WTC11 (cell line): ENCODE results near the gene PSMG1. TPM values are rescaled to one million over a fixed set of nuclear protein-coding genes. Genes with fewer than 3 reads are reported as not detected.

ENCODE experiments used
- ATF1 ChIP-seq: sonication (generic); formaldehyde crosslinking; IDR thresholded peaks from 2 replicates; pipeline ENCODE4 v1.8.1; 2023; ENCODE audit warnings: mild to moderate bottlenecking, moderate library complexity, missing genetic modification reagents
- ATF3 ChIP-seq: sonication (generic); formaldehyde crosslinking; conservative IDR thresholded peaks from 2 replicates; pipeline ENCODE4 v1.8.1; 2022; ENCODE audit warnings: mild to moderate bottlenecking, missing genetic modification reagents
- CBFB ChIP-seq: sonication (generic); formaldehyde crosslinking; IDR thresholded peaks from 2 replicates; pipeline ENCODE4 v1.8.1; 2022; ENCODE audit warnings: mild to moderate bottlenecking, low read depth, missing genetic modification reagents
- CDX4 ChIP-seq: fragments of 250-450 bp; sonication (Bioruptor Pico); IDR thresholded peaks from 2 replicates; pipeline ENCODE4 v1.9.0; 2021; ENCODE audit warnings: moderate library complexity, mild to moderate bottlenecking, inconsistent platforms, borderline replicate concordance
- CREB1 ChIP-seq: sonication (generic); formaldehyde crosslinking; IDR thresholded peaks from 2 replicates; pipeline ENCODE4 v1.8.0; 2023; ENCODE audit warnings: mild to moderate bottlenecking, missing genetic modification reagents
- ERG ChIP-seq: fragments of 250-450 bp; sonication (Bioruptor Pico); IDR thresholded peaks from 2 replicates; pipeline ENCODE4 v1.8.0; 2021; ENCODE audit warnings: mild to moderate bottlenecking
- ETV6 ChIP-seq: sonication (generic); formaldehyde crosslinking; IDR thresholded peaks from 2 replicates; pipeline ENCODE4 v1.8.1; 2022; ENCODE audit warnings: mild to moderate bottlenecking, missing genetic modification reagents
- FOXK1 ChIP-seq: sonication (generic); formaldehyde crosslinking; IDR thresholded peaks from 2 replicates; pipeline ENCODE4 v1.8.0; 2022; ENCODE audit warnings: mild to moderate bottlenecking, moderate library complexity, missing genetic modification reagents
- HMGA2 ChIP-seq: fragments of 250-450 bp; sonication (Bioruptor Pico); IDR thresholded peaks from 2 replicates; pipeline ENCODE4 v1.4.0; 2021; ENCODE audit warnings: mild to moderate bottlenecking, moderate library complexity
- IRF2 ChIP-seq: sonication (generic); formaldehyde crosslinking; IDR thresholded peaks from 2 replicates; pipeline ENCODE4 v1.8.0; 2022; ENCODE audit warnings: low read depth, missing genetic modification reagents, borderline replicate concordance
- JAZF1 ChIP-seq: fragments of 250-450 bp; sonication (Bioruptor Pico); IDR thresholded peaks from 2 replicates; pipeline ENCODE4 v1.9.0; 2021; ENCODE audit warnings: moderate library complexity, mild to moderate bottlenecking, inconsistent platforms
- JUN ChIP-seq: sonication (generic); formaldehyde crosslinking; IDR thresholded peaks from 2 replicates; pipeline ENCODE4 v1.8.0; 2023; ENCODE audit warnings: mild to moderate bottlenecking, missing genetic modification reagents
- NFYB ChIP-seq: sonication (generic); formaldehyde crosslinking; conservative IDR thresholded peaks from 2 replicates; pipeline ENCODE4 v1.8.0; 2022; ENCODE audit warnings: low read depth, missing genetic modification reagents
- RORB ChIP-seq: fragments of 250-450 bp; sonication (Bioruptor Pico); IDR thresholded peaks from 2 replicates; pipeline ENCODE4 v1.9.0; 2021; ENCODE audit warnings: mild to moderate bottlenecking
- SMAD3 ChIP-seq: sonication (generic); formaldehyde crosslinking; IDR thresholded peaks from 2 replicates; pipeline ENCODE4 v1.8.0; 2022; ENCODE audit warnings: missing genetic modification reagents, mild to moderate bottlenecking, borderline replicate concordance
- SOX15 ChIP-seq: fragments of 250-450 bp; sonication (Bioruptor Pico); IDR thresholded peaks from 2 replicates; pipeline ENCODE4 v1.9.0; 2021; ENCODE audit warnings: mild to moderate bottlenecking
- TEAD4 ChIP-seq: sonication (generic); formaldehyde crosslinking; IDR thresholded peaks from 2 replicates; pipeline ENCODE4 v1.8.0; 2022; ENCODE audit warnings: mild to moderate bottlenecking, missing genetic modification reagents
- ZNF121 ChIP-seq: sonication (generic); formaldehyde crosslinking; IDR thresholded peaks from 2 replicates; pipeline ENCODE4 v1.8.0; 2023; ENCODE audit warnings: missing genetic modification reagents
- ZNF317 ChIP-seq: sonication (generic); formaldehyde crosslinking; IDR thresholded peaks from 2 replicates; pipeline ENCODE4 v1.8.1; 2023; ENCODE audit warnings: low read depth, mild to moderate bottlenecking, moderate library complexity, missing genetic modification reagents, borderline replicate concordance
- ZSCAN18 ChIP-seq: fragments of 250-450 bp; sonication (Bioruptor Pico); IDR thresholded peaks from 2 replicates; pipeline ENCODE4 v2.1.2; 2022; ENCODE audit warnings: mild to moderate bottlenecking, moderate library complexity
- total RNA-seq: library from RNA; stranded (reverse); gene quantifications from 3 replicates; pipeline ENCODE4 v1.2.3, GENCODE V29; 2021
- TF ChIP-seq, protein P1 (sequence below): sonication (generic); formaldehyde crosslinking; conservative IDR thresholded peaks from 2 replicates; pipeline ENCODE4 v1.8.1; 2023; ENCODE audit warnings: mild to moderate bottlenecking, low read depth, missing genetic modification reagents, moderate library complexity
- TF ChIP-seq, protein P2 (sequence below): sonication (generic); formaldehyde crosslinking; IDR thresholded peaks from 2 replicates; pipeline ENCODE4 v1.8.0; 2022; ENCODE audit warnings: mild to moderate bottlenecking, missing genetic modification reagents

The PSMG1 gene
- total RNA-seq, 1 experiment from 2014 or later = 70.4 TPM

- TF ChIP-seq, protein P1, sequence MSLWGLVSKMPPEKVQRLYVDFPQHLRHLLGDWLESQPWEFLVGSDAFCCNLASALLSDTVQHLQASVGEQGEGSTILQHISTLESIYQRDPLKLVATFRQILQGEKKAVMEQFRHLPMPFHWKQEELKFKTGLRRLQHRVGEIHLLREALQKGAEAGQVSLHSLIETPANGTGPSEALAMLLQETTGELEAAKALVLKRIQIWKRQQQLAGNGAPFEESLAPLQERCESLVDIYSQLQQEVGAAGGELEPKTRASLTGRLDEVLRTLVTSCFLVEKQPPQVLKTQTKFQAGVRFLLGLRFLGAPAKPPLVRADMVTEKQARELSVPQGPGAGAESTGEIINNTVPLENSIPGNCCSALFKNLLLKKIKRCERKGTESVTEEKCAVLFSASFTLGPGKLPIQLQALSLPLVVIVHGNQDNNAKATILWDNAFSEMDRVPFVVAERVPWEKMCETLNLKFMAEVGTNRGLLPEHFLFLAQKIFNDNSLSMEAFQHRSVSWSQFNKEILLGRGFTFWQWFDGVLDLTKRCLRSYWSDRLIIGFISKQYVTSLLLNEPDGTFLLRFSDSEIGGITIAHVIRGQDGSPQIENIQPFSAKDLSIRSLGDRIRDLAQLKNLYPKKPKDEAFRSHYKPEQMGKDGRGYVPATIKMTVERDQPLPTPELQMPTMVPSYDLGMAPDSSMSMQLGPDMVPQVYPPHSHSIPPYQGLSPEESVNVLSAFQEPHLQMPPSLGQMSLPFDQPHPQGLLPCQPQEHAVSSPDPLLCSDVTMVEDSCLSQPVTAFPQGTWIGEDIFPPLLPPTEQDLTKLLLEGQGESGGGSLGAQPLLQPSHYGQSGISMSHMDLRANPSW (CRISPR knock-in tag) = no peak
- TF ChIP-seq IRF2 (CRISPR knock-in tag) (no peak), JAZF1 (CRISPR knock-in tag) (no peak), SOX15 (CRISPR knock-in tag) (no peak), NFYB (CRISPR knock-in tag) (peak; percentile 34; the same call in 1 of the 2 replicates), ATF3 (CRISPR knock-in tag) (no peak), CDX4 (CRISPR knock-in tag) (no peak; the same call in 1 of the 2 replicates), JUN (CRISPR knock-in tag) (no peak), CBFB (no peak), TEAD4 (CRISPR knock-in tag) (no peak), ZNF317 (no peak), ERG (CRISPR knock-in tag) (peak; percentile 91), ATF1 (CRISPR knock-in tag) (0 out of 2 replicates have a peak, but pooled peaks have one; percentile 17), FOXK1 (CRISPR knock-in tag) (peak; percentile 65), ETV6 (CRISPR knock-in tag) (peak; percentile 78; the same call in 1 of the 2 replicates), HMGA2 (CRISPR knock-in tag) (no peak), SMAD3 (CRISPR knock-in tag) (peak; percentile 89), CREB1 (0 out of 2 replicates have a peak, but pooled peaks have one; percentile 20), ZSCAN18 (CRISPR knock-in tag) (no peak), RORB (no peak), ZNF121 (peak; percentile 87)
- TF ChIP-seq, protein P2, sequence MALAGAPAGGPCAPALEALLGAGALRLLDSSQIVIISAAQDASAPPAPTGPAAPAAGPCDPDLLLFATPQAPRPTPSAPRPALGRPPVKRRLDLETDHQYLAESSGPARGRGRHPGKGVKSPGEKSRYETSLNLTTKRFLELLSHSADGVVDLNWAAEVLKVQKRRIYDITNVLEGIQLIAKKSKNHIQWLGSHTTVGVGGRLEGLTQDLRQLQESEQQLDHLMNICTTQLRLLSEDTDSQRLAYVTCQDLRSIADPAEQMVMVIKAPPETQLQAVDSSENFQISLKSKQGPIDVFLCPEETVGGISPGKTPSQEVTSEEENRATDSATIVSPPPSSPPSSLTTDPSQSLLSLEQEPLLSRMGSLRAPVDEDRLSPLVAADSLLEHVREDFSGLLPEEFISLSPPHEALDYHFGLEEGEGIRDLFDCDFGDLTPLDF (CRISPR knock-in tag) = no peak; the same call in 1 of the 2 replicates
Measured at GRCh38 chr21:39183272-39184049, at the start of gene PSMG1 (continued).
